GM06990 (cell line): ENCODE results near the gene NRCAM.

Source experiments
- DNase-seq: peaks from one replicate; pipeline ENCODE4 v3.0.0-alpha.2; 2011; ENCODE audit not compliant: insufficient read length; ENCODE audit errors: extremely low read depth
- H3K27me3 ChIP-seq: replicated peaks from 2 replicates; pipeline ENCODE4 v1.6.0; 2011; ENCODE audit warnings: low read length; ENCODE audit not compliant: control insufficient read depth, insufficient read depth
- H3K36me3 ChIP-seq: 2 replicates; pipeline ENCODE4 v1.5.1; 2011; ENCODE audit warnings: low read length; ENCODE audit not compliant: control insufficient read depth, insufficient read depth
- H3K4me3 ChIP-seq: replicated peaks from 2 replicates; pipeline ENCODE4 v1.5.1; 2011; ENCODE audit warnings: low read depth, mild to moderate bottlenecking, control low read depth, low read length
- TF ChIP-seq, protein P1 (sequence below): IDR thresholded peaks from 2 replicates; pipeline ENCODE4 v1.5.1; 2011; ENCODE audit warnings: low read length, control low read depth, mild to moderate bottlenecking, inconsistent platforms; ENCODE audit not compliant: insufficient read depth, poor library complexity, severe bottlenecking

The NRCAM gene

GRCh38 chr7:108492742-108493141 lies 36.5 kb upstream of the NRCAM start:
- TF ChIP-seq, protein P1, sequence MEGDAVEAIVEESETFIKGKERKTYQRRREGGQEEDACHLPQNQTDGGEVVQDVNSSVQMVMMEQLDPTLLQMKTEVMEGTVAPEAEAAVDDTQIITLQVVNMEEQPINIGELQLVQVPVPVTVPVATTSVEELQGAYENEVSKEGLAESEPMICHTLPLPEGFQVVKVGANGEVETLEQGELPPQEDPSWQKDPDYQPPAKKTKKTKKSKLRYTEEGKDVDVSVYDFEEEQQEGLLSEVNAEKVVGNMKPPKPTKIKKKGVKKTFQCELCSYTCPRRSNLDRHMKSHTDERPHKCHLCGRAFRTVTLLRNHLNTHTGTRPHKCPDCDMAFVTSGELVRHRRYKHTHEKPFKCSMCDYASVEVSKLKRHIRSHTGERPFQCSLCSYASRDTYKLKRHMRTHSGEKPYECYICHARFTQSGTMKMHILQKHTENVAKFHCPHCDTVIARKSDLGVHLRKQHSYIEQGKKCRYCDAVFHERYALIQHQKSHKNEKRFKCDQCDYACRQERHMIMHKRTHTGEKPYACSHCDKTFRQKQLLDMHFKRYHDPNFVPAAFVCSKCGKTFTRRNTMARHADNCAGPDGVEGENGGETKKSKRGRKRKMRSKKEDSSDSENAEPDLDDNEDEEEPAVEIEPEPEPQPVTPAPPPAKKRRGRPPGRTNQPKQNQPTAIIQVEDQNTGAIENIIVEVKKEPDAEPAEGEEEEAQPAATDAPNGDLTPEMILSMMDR, result no peak
- H3K4me3 ChIP-seq, result no peak overlapping the region
- DNase-seq, result no peak
- no peaks in the 10 kb centered on the region; the same call in 1 of the 2 replicates for H3K36me3 ChIP-seq
- H3K27me3 ChIP-seq, result no peaks in the 10 kb centered on the region

- Histone ChIP-seq H3K27me3 (no peaks in the 10 kb centered on the region), H3K36me3 (no peaks in the 10 kb centered on the region), H3K4me3 (no peak overlapping the region)
- DNase-seq, result no peak
- TF ChIP-seq, protein P1, result no peak
Measured at GRCh38 chr7:108488768-108489538, 32.7 kb upstream of the NRCAM start.

DNA sequence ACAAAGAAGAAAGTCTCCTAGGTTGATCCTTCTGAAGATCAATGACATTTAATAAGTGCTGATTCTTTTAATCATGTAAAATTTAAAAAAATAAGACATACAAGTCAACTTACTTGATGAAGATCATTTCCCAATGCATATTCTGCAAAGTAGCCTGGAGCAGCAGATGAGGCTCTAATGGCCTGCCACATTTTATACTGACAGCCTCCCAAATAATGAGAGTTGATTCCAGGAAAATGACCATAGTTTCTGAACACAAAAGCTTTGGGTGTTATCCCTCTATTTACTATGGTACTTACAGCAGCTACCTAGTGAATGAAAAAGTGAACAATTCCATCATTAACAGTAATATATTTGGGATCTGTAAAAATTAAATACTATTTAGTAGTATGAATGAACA lies 31.4 kb upstream of the NRCAM start:
- no peak for DNase-seq
- Histone ChIP-seq H3K4me3 (no peak overlapping the region), H3K36me3 (no peaks in the 10 kb centered on the region), H3K27me3 (no peaks in the 10 kb centered on the region)
- TF ChIP-seq, protein P1, result no peak

- DNase-seq, result no peak
- TF ChIP-seq, protein P1, result no peak
- H3K27me3 ChIP-seq, result no peaks in the 10 kb centered on the region
- no peaks in the 10 kb centered on the region for H3K36me3 ChIP-seq
- H3K4me3 ChIP-seq, result no peak overlapping the region
Measured at GRCh38 chr7:108486291-108486966, 30.2 kb upstream of the NRCAM start.

DNA sequence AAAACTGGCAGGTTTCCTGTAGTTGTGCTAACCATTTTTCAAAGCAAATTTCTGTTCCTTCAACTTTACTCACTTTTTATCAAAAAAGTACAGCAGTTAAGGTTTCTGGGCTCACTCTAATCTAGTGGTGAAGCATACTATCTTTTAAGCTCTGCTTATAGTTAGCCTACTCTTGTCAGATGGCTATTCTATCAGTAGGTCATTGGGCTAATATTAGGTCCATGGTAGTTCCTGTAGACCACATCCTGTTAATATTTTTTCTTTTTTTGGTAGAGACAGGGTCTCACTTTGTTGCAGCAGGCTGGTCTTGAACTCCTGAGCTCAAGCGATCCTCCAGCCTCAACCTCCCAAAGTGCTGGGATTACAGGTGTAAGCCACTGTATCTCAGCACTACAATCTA lies 27.9 kb upstream of the NRCAM start:
- Histone ChIP-seq H3K27me3 (no peaks in the 10 kb centered on the region), H3K36me3 (no peaks in the 10 kb centered on the region), H3K4me3 (no peak overlapping the region)
- DNase-seq, result no peak
- TF ChIP-seq, protein P1, result no peak
